HG03103 (cell line): ENCODE results near the gene LGALS3BP.
"Not testable (repeated sequence)": the region's sequence is repeated elsewhere in the genome, so short reads cannot be mapped to it uniquely, and the experiment has no call there.

Experiments used
- ATAC-seq: cut with Tn5 transposase; IDR thresholded peaks from one replicate; pipeline ENCODE4 v1.9.1; 2021; ENCODE audit warnings: low read depth; ENCODE audit not compliant: unreplicated experiment

Gene LGALS3BP

GRCh38 chr17:78966910-78967600 is 12.7 kb downstream of the LGALS3BP start:
- ATAC-seq: no peak

- ATAC-seq: no peak
Measured at GRCh38 chr17:78966123-78966813, 13.5 kb downstream of the LGALS3BP start.

- ATAC-seq: no peak
Measured at GRCh38 chr17:78965491-78965924, 14.2 kb downstream of the LGALS3BP start.

GRCh38 chr17:78963378-78963777 is 16.3 kb downstream of the LGALS3BP start:
- no peak for ATAC-seq

GRCh38 chr17:78962984-78963348 is 16.8 kb downstream of the LGALS3BP start:
- not testable (repeated sequence) for ATAC-seq

GRCh38 chr17:78962345-78962983 is 17.3 kb downstream of the LGALS3BP start:
- no peak for ATAC-seq

GRCh38 chr17:78961571-78961970 is 18.2 kb downstream of the LGALS3BP start:
- no peak for ATAC-seq

- ATAC-seq: no peak
Measured at GRCh38 chr17:78960928-78961327, 18.8 kb downstream of the LGALS3BP start.

- no peak for ATAC-seq
Measured at GRCh38 chr17:78959803-78960202, 19.9 kb downstream of the LGALS3BP start.

- no peak for ATAC-seq
Measured at GRCh38 chr17:78958641-78959127, 21.0 kb downstream of the LGALS3BP start.

GRCh38 chr17:78957128-78957527 is 22.6 kb downstream of the LGALS3BP start:
- ATAC-seq: no peak

- ATAC-seq: no peak
Measured at GRCh38 chr17:78956254-78956653, 23.5 kb downstream of the LGALS3BP start.

- no peak for ATAC-seq
Measured at GRCh38 chr17:78954684-78955083, 25.0 kb downstream of the LGALS3BP start.

GRCh38 chr17:78953356-78954350 is 26.1 kb downstream of the LGALS3BP start:
- no peak for ATAC-seq

GRCh38 chr17:78952706-78953105 is 27.0 kb downstream of the LGALS3BP start:
- no peak for ATAC-seq

- ATAC-seq: no peak
Measured at GRCh38 chr17:78951967-78952551, 27.7 kb downstream of the LGALS3BP start.

GRCh38 chr17:78950870-78951269 is 28.9 kb downstream of the LGALS3BP start:
- no peak for ATAC-seq

- ATAC-seq: no peak
Measured at GRCh38 chr17:78947235-78948149, 32.2 kb downstream of the LGALS3BP start.

- no peak for ATAC-seq
Measured at GRCh38 chr17:78946631-78947030, 33.1 kb downstream of the LGALS3BP start.
